Brain microvascular endothelial cell (primary cell): ENCODE data around the gene NOL7.

Experiments used
- DNase-seq: peaks from one replicate; pipeline ENCODE4 v3.0.0-alpha.2; 2020
- H3K27ac ChIP-seq: fragments of 250-450 bp; sonication (Bioruptor Pico); 2 replicates; pipeline ENCODE4 v1.5.1; 2020; ENCODE audit warnings: mild to moderate bottlenecking, moderate library complexity
- H3K27me3 ChIP-seq: fragments of 250-450 bp; sonication (Bioruptor Pico); replicated peaks from 2 replicates; pipeline ENCODE4 v1.5.1; 2020; ENCODE audit warnings: mild to moderate bottlenecking
- H3K36me3 ChIP-seq: fragments of 250-450 bp; sonication (Bioruptor Pico); replicated peaks from 2 replicates; pipeline ENCODE4 v1.5.1; 2020; ENCODE audit warnings: mild to moderate bottlenecking
- H3K4me3 ChIP-seq: 2 replicates; pipeline ENCODE4 v1.5.1; 2011; ENCODE audit warnings: low read depth, mild to moderate bottlenecking, control low read depth, low read length, moderate library complexity
- in situ Hi-C: cut with HindIII; loops from 2 replicates; pipeline ENCODE4 v1.10.0; 2017; ENCODE audit warnings: low sequenced_read_pairs, low pct_ligation_motif_present
- TF ChIP-seq, protein P1 (sequence below): IDR thresholded peaks from 2 replicates; pipeline ENCODE4 v1.5.1; 2011; ENCODE audit warnings: low read depth, mild to moderate bottlenecking, moderate library complexity, low read length, control low read depth, inconsistent platforms; ENCODE audit errors: missing control alignments

The NOL7 gene

DNA sequence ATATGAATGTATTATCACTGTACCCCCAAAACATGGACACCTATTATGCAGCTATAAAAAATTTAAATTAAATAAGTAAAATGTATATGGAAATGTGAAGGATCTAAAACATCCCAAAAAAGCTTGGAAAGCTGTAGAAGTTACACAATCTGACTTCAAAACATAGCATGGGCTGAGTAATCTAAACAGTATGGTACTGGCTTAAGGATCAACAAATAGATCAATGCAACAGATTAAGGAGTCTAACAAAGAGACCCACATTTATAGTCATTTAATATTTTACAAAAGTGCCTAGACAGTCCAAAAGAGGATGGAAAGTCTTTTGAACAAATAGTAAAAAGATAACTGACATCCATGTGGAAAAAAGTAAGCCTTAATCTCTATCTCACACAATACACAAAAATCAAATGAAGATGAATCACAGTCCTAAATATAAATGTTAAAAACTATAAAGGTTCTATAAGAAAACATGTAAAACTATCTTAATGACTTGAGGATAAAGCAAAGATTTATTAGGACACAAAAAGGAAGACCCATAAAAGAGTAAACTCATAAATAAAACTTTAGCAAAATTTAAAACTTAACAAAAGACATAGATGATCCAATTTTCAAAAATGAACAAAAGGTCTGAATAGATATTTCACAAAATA, 49.7 kb downstream of the NOL7 start:
- TF ChIP-seq, protein P1, sequence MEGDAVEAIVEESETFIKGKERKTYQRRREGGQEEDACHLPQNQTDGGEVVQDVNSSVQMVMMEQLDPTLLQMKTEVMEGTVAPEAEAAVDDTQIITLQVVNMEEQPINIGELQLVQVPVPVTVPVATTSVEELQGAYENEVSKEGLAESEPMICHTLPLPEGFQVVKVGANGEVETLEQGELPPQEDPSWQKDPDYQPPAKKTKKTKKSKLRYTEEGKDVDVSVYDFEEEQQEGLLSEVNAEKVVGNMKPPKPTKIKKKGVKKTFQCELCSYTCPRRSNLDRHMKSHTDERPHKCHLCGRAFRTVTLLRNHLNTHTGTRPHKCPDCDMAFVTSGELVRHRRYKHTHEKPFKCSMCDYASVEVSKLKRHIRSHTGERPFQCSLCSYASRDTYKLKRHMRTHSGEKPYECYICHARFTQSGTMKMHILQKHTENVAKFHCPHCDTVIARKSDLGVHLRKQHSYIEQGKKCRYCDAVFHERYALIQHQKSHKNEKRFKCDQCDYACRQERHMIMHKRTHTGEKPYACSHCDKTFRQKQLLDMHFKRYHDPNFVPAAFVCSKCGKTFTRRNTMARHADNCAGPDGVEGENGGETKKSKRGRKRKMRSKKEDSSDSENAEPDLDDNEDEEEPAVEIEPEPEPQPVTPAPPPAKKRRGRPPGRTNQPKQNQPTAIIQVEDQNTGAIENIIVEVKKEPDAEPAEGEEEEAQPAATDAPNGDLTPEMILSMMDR: no peak
- in situ Hi-C loops: no loop called here
- Histone ChIP-seq H3K27me3 (no peaks in the 10 kb centered on the region), H3K4me3 (no peak overlapping the region), H3K27ac (no peak overlapping the region), H3K36me3 (no peaks in the 10 kb centered on the region)
- DNase-seq: no peak

- TF ChIP-seq, protein P1: no peak
- in situ Hi-C loops: no loop called here
- Histone ChIP-seq H3K36me3 (no peaks in the 10 kb centered on the region), H3K27me3 (no peaks in the 10 kb centered on the region), H3K27ac (no peak overlapping the region), H3K4me3 (no peak overlapping the region)
- no peak for DNase-seq
These were observed 51.3 kb downstream of the NOL7 start for GRCh38 chr6:13666194-13667105.

GRCh38 chr6:13667655-13668054, 52.5 kb downstream of the NOL7 start:
- no peak for DNase-seq
- Histone ChIP-seq H3K36me3 (no peaks in the 10 kb centered on the region), H3K4me3 (no peak overlapping the region), H3K27me3 (no peaks in the 10 kb centered on the region), H3K27ac (no peak overlapping the region)
- in situ Hi-C loops: no loop called here
- TF ChIP-seq, protein P1: no peak

DNA sequence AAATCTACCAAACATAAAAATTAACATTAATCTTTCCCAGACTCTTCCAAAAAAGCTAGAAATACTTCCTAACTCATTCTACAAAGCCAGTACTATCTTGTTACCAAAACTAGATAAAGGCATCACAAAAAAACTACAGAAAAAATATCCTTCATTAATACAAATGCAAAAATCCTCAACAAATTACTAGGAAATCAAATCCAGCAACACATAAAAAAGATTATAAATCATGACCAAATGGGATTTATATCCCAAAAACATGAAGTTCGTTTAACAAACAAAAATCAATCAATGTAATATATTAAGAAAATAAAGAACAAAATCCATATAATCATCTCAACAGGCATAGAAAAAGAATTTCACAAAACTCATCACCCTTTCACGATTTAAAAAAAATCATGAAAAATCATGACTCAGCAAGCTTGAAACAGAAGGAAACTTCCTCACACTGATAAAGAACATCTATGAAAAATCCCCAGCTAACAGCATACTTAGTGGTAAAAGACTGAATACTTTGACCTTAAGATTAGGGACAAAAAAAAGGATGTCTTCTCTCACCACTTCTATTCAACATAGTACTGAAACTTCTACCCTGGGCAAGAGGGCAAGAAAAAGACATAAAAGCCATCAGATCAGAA, 53.3 kb downstream of the NOL7 start:
- H3K27ac ChIP-seq: no peak overlapping the region
- no peaks in the 10 kb centered on the region for H3K36me3 ChIP-seq
- TF ChIP-seq, protein P1: no peak
- in situ Hi-C loops: no loop called here
- H3K27me3 ChIP-seq: no peaks in the 10 kb centered on the region
- H3K4me3 ChIP-seq: no peak overlapping the region
- no peak for DNase-seq

- Histone ChIP-seq H3K4me3 (no peak overlapping the region), H3K36me3 (no peaks in the 10 kb centered on the region), H3K27ac (no peak overlapping the region), H3K27me3 (no peaks in the 10 kb centered on the region)
- TF ChIP-seq, protein P1: no peak
- no peak for DNase-seq
- in situ Hi-C loops: no loop called here
These were observed 54.3 kb downstream of the NOL7 start for GRCh38 chr6:13669476-13669875.
